Mesothelial cell of epicardium (in vitro differentiated cells): ENCODE data around the gene CYLD. TPM values are rescaled to one million over a fixed set of nuclear protein-coding genes. Genes with fewer than 3 reads are reported as not detected.

ENCODE experiments used
- DNase-seq, 2 experiments: peaks; one replicate each; pipeline ENCODE4 v3.0.0; 2021; ENCODE audit warnings: low spot score in 2 of 2; ENCODE audit not compliant: unreplicated experiment in 2 of 2
- H3K27ac Mint-ChIP-seq: 2 replicates; pipeline ENCODE4 v1.8.0; 2021; ENCODE audit warnings: mixed read lengths
- H3K27me3 Mint-ChIP-seq: 2 replicates; pipeline ENCODE4 v1.8.0; 2021; ENCODE audit warnings: low read depth, mixed read lengths
- H3K36me3 Mint-ChIP-seq: 2 replicates; pipeline ENCODE4 v1.8.0; 2021; ENCODE audit warnings: mixed read lengths
- H3K4me1 Mint-ChIP-seq: 2 replicates; pipeline ENCODE4 v1.8.0; 2021; ENCODE audit warnings: mixed read lengths
- H3K4me3 Mint-ChIP-seq: 2 replicates; pipeline ENCODE4 v1.8.0; 2021; ENCODE audit warnings: mild to moderate bottlenecking, moderate library complexity, mixed read lengths
- H3K9me3 Mint-ChIP-seq: 2 replicates; pipeline ENCODE4 v1.8.0; 2021; ENCODE audit warnings: mixed read lengths
- total RNA-seq: library from RNA; stranded (reverse); gene quantifications from 3 replicates; pipeline ENCODE4 v1.2.1, GENCODE V29; 2021
- TF ChIP-seq, protein P1 (sequence below): fragments of 200-600 bp; sonication (generic); IDR thresholded peaks from one replicate; pipeline ENCODE4 v1.5.0; 2021; ENCODE audit warnings: antibody characterized with exemption; ENCODE audit not compliant: unreplicated experiment

The CYLD gene
- total RNA-seq, 1 donor from 2014 or later = 20.6 TPM

DNA sequence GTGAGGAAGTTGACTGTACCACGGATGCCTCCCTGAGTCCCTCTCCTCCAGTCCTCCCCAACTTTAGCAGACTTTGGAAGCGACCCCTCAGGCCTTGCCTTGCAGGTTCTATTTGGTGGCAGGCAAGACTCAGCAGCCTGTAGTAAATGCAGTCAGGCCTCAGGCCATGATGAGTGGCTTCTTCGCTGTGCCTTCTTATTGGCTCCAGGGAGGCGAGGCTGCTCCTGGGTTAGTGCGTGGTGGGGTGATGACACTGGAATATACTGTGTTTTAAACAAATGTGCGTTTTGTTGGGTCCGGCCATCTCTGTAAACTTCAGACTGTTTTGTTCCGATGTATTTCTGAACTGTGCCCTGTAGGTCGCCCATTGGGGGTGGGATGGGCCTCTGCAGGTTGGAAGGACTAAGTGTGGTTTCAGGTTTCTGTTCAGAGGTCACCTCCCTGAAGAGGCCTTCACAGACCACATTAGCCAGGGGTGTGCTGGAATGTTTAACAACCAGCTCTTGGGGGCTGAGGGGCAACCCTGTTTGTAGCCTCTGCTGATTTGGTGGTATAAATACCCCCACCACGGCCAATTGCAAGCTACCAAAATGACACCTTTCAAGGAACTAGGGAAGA, 62.5 kb downstream of the CYLD start:
- H3K4me3 Mint-ChIP-seq = no peak overlapping the region
- H3K27ac Mint-ChIP-seq = no peak overlapping the region
- TF ChIP-seq, protein P1, sequence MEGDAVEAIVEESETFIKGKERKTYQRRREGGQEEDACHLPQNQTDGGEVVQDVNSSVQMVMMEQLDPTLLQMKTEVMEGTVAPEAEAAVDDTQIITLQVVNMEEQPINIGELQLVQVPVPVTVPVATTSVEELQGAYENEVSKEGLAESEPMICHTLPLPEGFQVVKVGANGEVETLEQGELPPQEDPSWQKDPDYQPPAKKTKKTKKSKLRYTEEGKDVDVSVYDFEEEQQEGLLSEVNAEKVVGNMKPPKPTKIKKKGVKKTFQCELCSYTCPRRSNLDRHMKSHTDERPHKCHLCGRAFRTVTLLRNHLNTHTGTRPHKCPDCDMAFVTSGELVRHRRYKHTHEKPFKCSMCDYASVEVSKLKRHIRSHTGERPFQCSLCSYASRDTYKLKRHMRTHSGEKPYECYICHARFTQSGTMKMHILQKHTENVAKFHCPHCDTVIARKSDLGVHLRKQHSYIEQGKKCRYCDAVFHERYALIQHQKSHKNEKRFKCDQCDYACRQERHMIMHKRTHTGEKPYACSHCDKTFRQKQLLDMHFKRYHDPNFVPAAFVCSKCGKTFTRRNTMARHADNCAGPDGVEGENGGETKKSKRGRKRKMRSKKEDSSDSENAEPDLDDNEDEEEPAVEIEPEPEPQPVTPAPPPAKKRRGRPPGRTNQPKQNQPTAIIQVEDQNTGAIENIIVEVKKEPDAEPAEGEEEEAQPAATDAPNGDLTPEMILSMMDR = no peak
- no peaks in the 10 kb centered on the region for H3K9me3 Mint-ChIP-seq
- H3K36me3 Mint-ChIP-seq = no peaks in the 10 kb centered on the region
- DNase-seq = no peak
- H3K4me1 Mint-ChIP-seq = peaks cover 12% of the 10 kb centered on the region
- H3K27me3 Mint-ChIP-seq = peaks cover 7% of the 10 kb centered on the region

GRCh38 chr16:50806099-50807062, 64.5 kb downstream of the CYLD start:
- Mint-ChIP-seq H3K36me3 (no peaks in the 10 kb centered on the region), H3K9me3 (no peaks in the 10 kb centered on the region), H3K4me3 (peak overlapping the region; percentile 67), H3K4me1 (peaks cover 12% of the 10 kb centered on the region), H3K27me3 (peaks cover 10% of the 10 kb centered on the region), H3K27ac (peak overlapping the region; percentile 15)
- DNase-seq = peak; percentile 52 to 89
- TF ChIP-seq, protein P1 = peak; percentile 94

- H3K4me1 Mint-ChIP-seq = peaks cover 6% of the 10 kb centered on the region
- no peaks in the 10 kb centered on the region for H3K36me3 Mint-ChIP-seq
- DNase-seq = no peak
- no peak overlapping the region for H3K27ac Mint-ChIP-seq
- TF ChIP-seq, protein P1 = no peak
- no peaks in the 10 kb centered on the region for H3K9me3 Mint-ChIP-seq
- H3K27me3 Mint-ChIP-seq = peaks cover 10% of the 10 kb centered on the region
- no peak overlapping the region for H3K4me3 Mint-ChIP-seq
Observed at GRCh38 chr16:50808929-50809538, 67.1 kb downstream of the CYLD start.

DNA sequence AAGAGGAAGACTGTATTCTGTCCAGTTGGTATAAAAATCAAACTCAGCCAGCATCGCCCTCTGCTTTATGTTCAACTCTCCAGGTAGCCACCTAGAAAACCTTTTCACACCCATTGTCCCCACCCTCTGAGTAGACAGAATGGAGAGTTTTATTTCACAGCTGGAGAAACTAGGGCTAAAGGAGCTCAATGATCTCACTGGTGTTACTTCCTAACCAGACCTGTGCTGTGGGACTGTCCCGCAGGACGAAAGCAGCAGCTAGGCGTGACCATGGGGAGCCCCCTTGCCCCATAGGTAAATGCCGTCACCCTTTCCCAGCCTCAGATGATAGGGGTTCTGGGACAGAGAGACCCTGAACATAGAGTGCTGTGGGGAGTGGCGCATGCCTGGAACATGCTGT, 67.7 kb downstream of the CYLD start:
- Mint-ChIP-seq H3K4me3 (no peak overlapping the region), H3K4me1 (peaks cover 6% of the 10 kb centered on the region)
- TF ChIP-seq, protein P1 = no peak

GRCh38 chr16:50810241-50810965, 68.5 kb downstream of the CYLD start:
- Mint-ChIP-seq H3K36me3 (no peaks in the 10 kb centered on the region), H3K27me3 (peaks cover 10% of the 10 kb centered on the region), H3K9me3 (no peaks in the 10 kb centered on the region), H3K27ac (no peak overlapping the region), H3K4me3 (no peak overlapping the region), H3K4me1 (peaks cover 6% of the 10 kb centered on the region)
- TF ChIP-seq, protein P1 = no peak
- DNase-seq = no peak

More for the DNA sequence above, 67.7 kb downstream of the CYLD start:
- DNase-seq = no peak
- H3K27me3 Mint-ChIP-seq = peaks cover 10% of the 10 kb centered on the region
- H3K36me3 Mint-ChIP-seq = no peaks in the 10 kb centered on the region
- no peak overlapping the region for H3K27ac Mint-ChIP-seq
- no peaks in the 10 kb centered on the region for H3K9me3 Mint-ChIP-seq
